HepG2 (cell line): Measurements from ENCODE around the gene THRSP. TPM values are rescaled to one million over a fixed set of nuclear protein-coding genes. Genes with fewer than 3 reads are reported as not detected.

ENCODE experiments used
- ATAC-seq: fragments of 200-7000 bp; cut with Tn5 transposase; 3 replicates; pipeline ENCODE4 v1.9.1; 2020; ENCODE audit warnings: mild to moderate bottlenecking, moderate library complexity
- BruUV-seq: library from RNA; stranded (reverse); fragments of 400-500 nt; replicated peaks from 2 replicates; lab custom pipeline; 2021; lab: Mats Ljungman, UMichigan
- CTCF ChIA-PET: fragments of 300-600 bp; formaldehyde crosslinking; extraction: SDS; loops from one replicate; lab custom pipeline; 2021; ENCODE audit warnings: low total read pairs, inconsistent platforms, low intra/inter-chr PET ratio; lab: Yijun Ruan, JAX
- POLR2A ChIA-PET: fragments of 350-600 bp; sonication (Branson Sonifier 250); formaldehyde crosslinking; loops from one replicate; lab custom pipeline; 2020; ENCODE audit warnings: antibody characterized with exemption, inconsistent platforms; lab: Yijun Ruan, JAX
- DNase-seq: peaks from one replicate; pipeline ENCODE4 v3.0.0-alpha.2; 2015; ENCODE audit warnings: low spot score
- FAIRE-seq: peaks from 3 replicates; lab custom pipeline; 2011; peaks lifted over from hg19 to GRCh38; lab: Jason Lieb, UNC
- H2AFZ ChIP-seq: one replicate; pipeline ENCODE4 v1.6.1; 2011; ENCODE audit warnings: low read length, inconsistent platforms
- H3K27ac ChIP-seq: fragments of 300-600 bp; 3 replicates; pipeline ENCODE4 v1.8.0; 2011; ENCODE audit warnings: mixed run types, mild to moderate bottlenecking, mixed read lengths, low read length, inconsistent platforms; ENCODE audit not compliant: insufficient read depth; ENCODE audit errors: extremely low read length
- H3K27me3 ChIP-seq, 2 experiments: fragments of 200-600 bp in 1 of 2; 2 replicates in 1 of 2; 3 replicates in 1 of 2; pipeline versions ENCODE4 v1.6.0 to v1.8.0; 2011; ENCODE audit warnings: low read length in 2 of 2, mild to moderate bottlenecking in 2 of 2, moderate library complexity in 2 of 2, inconsistent platforms in 1 of 2; ENCODE audit not compliant: insufficient read depth in 2 of 2, control insufficient read depth in 1 of 2
- H3K36me3 ChIP-seq, 2 experiments: fragments of 200-600 bp in 1 of 2; replicated peaks in 1 of 2; 2 replicates in 1 of 2; 3 replicates in 1 of 2; pipeline versions ENCODE4 v1.5.1 to v1.8.0; 2011; ENCODE audit warnings: low read length in 2 of 2, inconsistent platforms in 1 of 2; ENCODE audit not compliant: insufficient read depth in 2 of 2, control insufficient read depth in 1 of 2
- H3K4me1 ChIP-seq: 2 replicates; pipeline ENCODE4 v1.5.1; 2012; ENCODE audit warnings: low read length, inconsistent platforms; ENCODE audit not compliant: insufficient read depth
- H3K4me2 ChIP-seq: 2 replicates; pipeline ENCODE4 v1.6.0; 2011; ENCODE audit warnings: low read depth, low read length, inconsistent platforms
- H3K4me3 ChIP-seq, 3 experiments: fragments of 200-600 bp in 1 of 3; sonication (generic), shearing (Covaris generic) in 1 of 3; replicated peaks in 1 of 3; 2 replicates each; pipeline ENCODE4 v1.5.1; 2011 to 2016; ENCODE audit warnings: low read length in 3 of 3, inconsistent platforms in 2 of 3, low read depth in 2 of 3, mild to moderate bottlenecking in 2 of 3, control low read depth in 1 of 3, mixed read lengths in 1 of 3; ENCODE audit not compliant: insufficient read depth in 1 of 3
- H3K79me2 ChIP-seq: one replicate; pipeline ENCODE4 v1.6.1; 2011; ENCODE audit warnings: low read length, inconsistent platforms; ENCODE audit not compliant: insufficient read depth
- H3K9ac ChIP-seq: 2 replicates; pipeline ENCODE4 v1.6.0; 2011; ENCODE audit warnings: mild to moderate bottlenecking, low read depth, low read length, inconsistent platforms; ENCODE audit not compliant: insufficient read depth
- H3K9me3 ChIP-seq: 2 replicates; pipeline ENCODE4 v1.5.1; 2012; ENCODE audit warnings: mild to moderate bottlenecking, low read length
- H4K20me1 ChIP-seq: 2 replicates; pipeline ENCODE4 v1.6.0; 2011; ENCODE audit warnings: inconsistent platforms, mild to moderate bottlenecking, low read length, moderate library complexity; ENCODE audit not compliant: insufficient read depth
- HCFC1 ChIP-seq: fragments of 150-350 bp; IDR thresholded peaks from 2 replicates; pipeline ENCODE4 v1.6.1; 2014; ENCODE audit warnings: low read depth, low read length
- NCOR1 ChIP-seq: fragments of 200-600 bp; sonication (generic); IDR thresholded peaks from 2 replicates; pipeline ENCODE4 v1.7.0; 2017; ENCODE audit warnings: antibody characterized with exemption, low read length, borderline replicate concordance
- RFX5 ChIP-seq: IDR thresholded peaks from 2 replicates; pipeline ENCODE4 v1.6.1; 2011; ENCODE audit warnings: low read depth, low read length, improper control_type of control experiment
- ZNF772 ChIP-seq: sonication (generic); formaldehyde crosslinking; IDR thresholded peaks from 2 replicates; pipeline ENCODE4 v1.5.0; 2020; ENCODE audit warnings: mild to moderate bottlenecking, missing genetic modification reagents
- ZNF776 ChIP-seq: sonication (generic); formaldehyde crosslinking; IDR thresholded peaks from 2 replicates; pipeline ENCODE4 v1.4.0; 2020; ENCODE audit warnings: mild to moderate bottlenecking, missing genetic modification reagents
- ZNF782 ChIP-seq: sonication (generic); formaldehyde crosslinking; IDR thresholded peaks from 2 replicates; pipeline ENCODE4 v1.4.0; 2020; ENCODE audit warnings: missing genetic modification reagents, mild to moderate bottlenecking, borderline replicate concordance
- WGBS: methylation state at CpG from one replicate; pipeline ENCODE4 v1.1.6; 2017; ENCODE audit warnings: low lambda C conversion rate; 5-methylcytosine and 5-hydroxymethylcytosine counted together
- in situ Hi-C: cut with HindIII; loops from 2 replicates; pipeline ENCODE4 v1.10.0; 2017; ENCODE audit warnings: low pct_unique_long_range_greater_than_20kb; ENCODE audit not compliant: extremely low pct_ligation_motif_present
- intact Hi-C: fragments of 100-400 bp; cut with micrococcal nuclease; formaldehyde crosslinking; loops from one replicate; pipeline ENCODE4 v1.10.0; 2022; ENCODE audit not compliant: unreplicated experiment
- polyA plus RNA-seq, 8 experiments: library from polyadenylated mRNA; depleted of rRNA in 3 of 8; stranded (reverse) in 7 of 8; unstranded in 1 of 8; fragments of >200 nt; fragmentation: Illumina TruSeq in 4 of 8; extraction: Trizol in 4 of 8; gene quantifications; 2 replicates each; pipeline versions ENCODE4 v1.2.1 to v1.2.3, GENCODE V29; 2011 to 2016; ENCODE audit warnings: low read depth in 4 of 8, missing spikeins in 1 of 8, mixed read lengths in 1 of 8; ENCODE audit not compliant: insufficient read depth in 1 of 8
- total RNA-seq, 5 experiments: library from RNA; depleted of rRNA; stranded (reverse); fragments of >200 nt; fragmentation: Illumina TruSeq; extraction: Trizol; gene quantifications; 2 replicates each; pipeline ENCODE4 v1.2.3, GENCODE V29; 2016; ENCODE audit warnings: low read depth in 1 of 5

The THRSP gene
- total and polyA plus RNA-seq, 2 of the 13 experiments (the other 11 are each of a cell fraction or from before 2014, with no cell fraction given): 0.13 to 0.58 TPM

GRCh38 chr11:78099666-78100065 is 36.0 kb downstream of the THRSP start:
- Histone ChIP-seq H2AFZ (no peak overlapping the region), H3K27me3 (no peaks in the 10 kb centered on the region), H3K4me3 (no peak overlapping the region), H4K20me1 (no peaks in the 10 kb centered on the region), H3K4me2 (no peak overlapping the region), H3K36me3 (peaks cover 8 to 27% of the 10 kb centered on the region in 2 experiments), H3K9me3 (no peaks in the 10 kb centered on the region), H3K79me2 (no peaks in the 10 kb centered on the region), H3K27ac (no peak overlapping the region), H3K9ac (no peak overlapping the region)
- no TSS peak for BruUV-seq
- intact Hi-C loops: no loop called here
- DNase-seq (no peak), ATAC-seq (no peak), FAIRE-seq (no peak)
- in situ Hi-C loops: no loop called here
- ChIA-PET CTCF (no interaction called here), POLR2A (interaction anchor here (2.0 kb wide), 1 partner anchor 9 kb away, joined by 8 read pairs; no protein-coding TSS in a partner anchor)
- no peak for TF ChIP-seq ZNF776 (CRISPR knock-in tag)
- TF ChIP-seq ZNF782 (CRISPR knock-in tag): no peak
- TF ChIP-seq, all 625 proteins: peak for 0
- H3K4me1 ChIP-seq: peaks cover 35% of the 10 kb centered on the region
- 99% methylated on average over 4 of the region's 4 CpGs for WGBS

- TF ChIP-seq ZNF772 (no peak), RFX5 (no peak), NCOR1 (no peak), HCFC1 (no peak)
- H3K4me1 ChIP-seq: peaks cover 29% of the 10 kb centered on the region
- ATAC-seq (no peak), DNase-seq (no peak), FAIRE-seq (no peak)
- H3K4me3 ChIP-seq: no peak overlapping the region
- no peak overlapping the region for H3K4me2 ChIP-seq
- WGBS: 91% methylated on average over 5 of the region's 5 CpGs
- no TSS peak for BruUV-seq
- H3K27me3 ChIP-seq: no peaks in the 10 kb centered on the region
- H3K27ac ChIP-seq: peak overlapping the region; percentile 53
- no peak overlapping the region for H2AFZ ChIP-seq
- CTCF ChIA-PET: no interaction called here
- H3K79me2 ChIP-seq: no peaks in the 10 kb centered on the region
- H4K20me1 ChIP-seq: no peaks in the 10 kb centered on the region
- H3K36me3 ChIP-seq: peaks cover 8 to 27% of the 10 kb centered on the region in 2 experiments
- no peak overlapping the region for H3K9ac ChIP-seq
- no peaks in the 10 kb centered on the region for H3K9me3 ChIP-seq
- in situ Hi-C loops: no loop called here
- POLR2A ChIA-PET: interaction anchor here (1.1 to 1.7 kb wide), 3 partner anchors 10 to 39 kb away, joined by 4 to 6 read pairs (median 4); no protein-coding TSS in a partner anchor
- intact Hi-C loops: no loop called here
Observed at GRCh38 chr11:78100261-78100660, 36.6 kb downstream of the THRSP start.
